HL-60 (cell line): ENCODE measurements around the gene ZNRF1.

Source experiments
- DNase-seq, 2 experiments: peaks; one replicate each; pipeline ENCODE4 v3.0.0-alpha.2; 2010 to 2020; ENCODE audit warnings: low read depth in 1 of 2, low spot score in 1 of 2
- H3K27ac ChIP-seq: fragments of 250-450 bp; sonication (Bioruptor Pico); replicated peaks from 2 replicates; pipeline ENCODE4 v1.5.1; 2020; ENCODE audit warnings: mild to moderate bottlenecking, moderate library complexity
- H3K27me3 ChIP-seq: fragments of 250-450 bp; sonication (Bioruptor Pico); 2 replicates; pipeline ENCODE4 v1.5.1; 2021; ENCODE audit warnings: mild to moderate bottlenecking, moderate library complexity; ENCODE audit not compliant: insufficient read depth, poor library complexity, severe bottlenecking
- H3K4me3 ChIP-seq: replicated peaks from 2 replicates; pipeline ENCODE4 v1.5.1; 2011; ENCODE audit warnings: mild to moderate bottlenecking, control low read depth, low read length; ENCODE audit not compliant: insufficient read depth
- GABPA ChIP-seq: IDR thresholded peaks from 2 replicates; pipeline ENCODE4 v1.6.1; 2012; ENCODE audit warnings: low read depth
- POLR2AphosphoS5 ChIP-seq: IDR thresholded peaks from 2 replicates; pipeline ENCODE4 v1.6.1; 2012; ENCODE audit warnings: low read depth
- SPI1 ChIP-seq: IDR thresholded peaks from 2 replicates; pipeline ENCODE4 v1.6.1; 2012; ENCODE audit warnings: low read depth, mild to moderate bottlenecking, borderline replicate concordance
- TF ChIP-seq, protein P1 (sequence below): IDR thresholded peaks from 2 replicates; pipeline ENCODE4 v1.6.1; 2012; ENCODE audit warnings: low read depth; ENCODE audit not compliant: insufficient replicate concordance
- TF ChIP-seq, protein P2 (sequence below): IDR thresholded peaks from one replicate; pipeline ENCODE4 v1.5.1; 2011; ENCODE audit warnings: low read length, control low read depth, inconsistent platforms; ENCODE audit not compliant: insufficient read depth

ZNRF1 gene

DNA sequence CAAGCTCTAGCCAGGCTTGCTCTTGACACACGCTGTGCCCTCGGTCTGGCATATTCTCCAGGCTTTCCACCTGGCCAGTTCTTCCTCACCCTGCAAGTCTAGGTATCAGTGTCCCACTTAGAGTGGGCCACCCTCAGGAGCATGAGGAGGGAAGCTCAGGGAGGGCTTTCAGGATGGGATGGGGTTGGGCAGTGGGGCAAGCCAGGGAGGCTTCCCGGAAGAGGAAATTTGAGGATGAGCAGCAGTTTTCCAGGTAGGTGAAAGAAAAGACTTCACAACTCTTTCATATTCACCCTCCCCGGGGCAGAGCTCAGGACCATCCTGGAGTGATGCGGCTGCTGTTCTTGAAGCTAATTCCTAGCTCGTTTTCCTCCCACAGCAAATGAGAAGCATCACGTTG lies 132.3 kb downstream of the ZNRF1 start:
- Histone ChIP-seq H3K27me3 (no peaks in the 10 kb centered on the region), H3K27ac (no peak overlapping the region), H3K4me3 (no peak overlapping the region)
- no peak for DNase-seq
- no peak for TF ChIP-seq POLR2AphosphoS5
- TF ChIP-seq GABPA = no peak
- TF ChIP-seq SPI1 = no peak
- TF ChIP-seq, protein P1, sequence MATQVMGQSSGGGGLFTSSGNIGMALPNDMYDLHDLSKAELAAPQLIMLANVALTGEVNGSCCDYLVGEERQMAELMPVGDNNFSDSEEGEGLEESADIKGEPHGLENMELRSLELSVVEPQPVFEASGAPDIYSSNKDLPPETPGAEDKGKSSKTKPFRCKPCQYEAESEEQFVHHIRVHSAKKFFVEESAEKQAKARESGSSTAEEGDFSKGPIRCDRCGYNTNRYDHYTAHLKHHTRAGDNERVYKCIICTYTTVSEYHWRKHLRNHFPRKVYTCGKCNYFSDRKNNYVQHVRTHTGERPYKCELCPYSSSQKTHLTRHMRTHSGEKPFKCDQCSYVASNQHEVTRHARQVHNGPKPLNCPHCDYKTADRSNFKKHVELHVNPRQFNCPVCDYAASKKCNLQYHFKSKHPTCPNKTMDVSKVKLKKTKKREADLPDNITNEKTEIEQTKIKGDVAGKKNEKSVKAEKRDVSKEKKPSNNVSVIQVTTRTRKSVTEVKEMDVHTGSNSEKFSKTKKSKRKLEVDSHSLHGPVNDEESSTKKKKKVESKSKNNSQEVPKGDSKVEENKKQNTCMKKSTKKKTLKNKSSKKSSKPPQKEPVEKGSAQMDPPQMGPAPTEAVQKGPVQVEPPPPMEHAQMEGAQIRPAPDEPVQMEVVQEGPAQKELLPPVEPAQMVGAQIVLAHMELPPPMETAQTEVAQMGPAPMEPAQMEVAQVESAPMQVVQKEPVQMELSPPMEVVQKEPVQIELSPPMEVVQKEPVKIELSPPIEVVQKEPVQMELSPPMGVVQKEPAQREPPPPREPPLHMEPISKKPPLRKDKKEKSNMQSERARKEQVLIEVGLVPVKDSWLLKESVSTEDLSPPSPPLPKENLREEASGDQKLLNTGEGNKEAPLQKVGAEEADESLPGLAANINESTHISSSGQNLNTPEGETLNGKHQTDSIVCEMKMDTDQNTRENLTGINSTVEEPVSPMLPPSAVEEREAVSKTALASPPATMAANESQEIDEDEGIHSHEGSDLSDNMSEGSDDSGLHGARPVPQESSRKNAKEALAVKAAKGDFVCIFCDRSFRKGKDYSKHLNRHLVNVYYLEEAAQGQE = no peak
- TF ChIP-seq, protein P2, sequence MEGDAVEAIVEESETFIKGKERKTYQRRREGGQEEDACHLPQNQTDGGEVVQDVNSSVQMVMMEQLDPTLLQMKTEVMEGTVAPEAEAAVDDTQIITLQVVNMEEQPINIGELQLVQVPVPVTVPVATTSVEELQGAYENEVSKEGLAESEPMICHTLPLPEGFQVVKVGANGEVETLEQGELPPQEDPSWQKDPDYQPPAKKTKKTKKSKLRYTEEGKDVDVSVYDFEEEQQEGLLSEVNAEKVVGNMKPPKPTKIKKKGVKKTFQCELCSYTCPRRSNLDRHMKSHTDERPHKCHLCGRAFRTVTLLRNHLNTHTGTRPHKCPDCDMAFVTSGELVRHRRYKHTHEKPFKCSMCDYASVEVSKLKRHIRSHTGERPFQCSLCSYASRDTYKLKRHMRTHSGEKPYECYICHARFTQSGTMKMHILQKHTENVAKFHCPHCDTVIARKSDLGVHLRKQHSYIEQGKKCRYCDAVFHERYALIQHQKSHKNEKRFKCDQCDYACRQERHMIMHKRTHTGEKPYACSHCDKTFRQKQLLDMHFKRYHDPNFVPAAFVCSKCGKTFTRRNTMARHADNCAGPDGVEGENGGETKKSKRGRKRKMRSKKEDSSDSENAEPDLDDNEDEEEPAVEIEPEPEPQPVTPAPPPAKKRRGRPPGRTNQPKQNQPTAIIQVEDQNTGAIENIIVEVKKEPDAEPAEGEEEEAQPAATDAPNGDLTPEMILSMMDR = no peak

DNA sequence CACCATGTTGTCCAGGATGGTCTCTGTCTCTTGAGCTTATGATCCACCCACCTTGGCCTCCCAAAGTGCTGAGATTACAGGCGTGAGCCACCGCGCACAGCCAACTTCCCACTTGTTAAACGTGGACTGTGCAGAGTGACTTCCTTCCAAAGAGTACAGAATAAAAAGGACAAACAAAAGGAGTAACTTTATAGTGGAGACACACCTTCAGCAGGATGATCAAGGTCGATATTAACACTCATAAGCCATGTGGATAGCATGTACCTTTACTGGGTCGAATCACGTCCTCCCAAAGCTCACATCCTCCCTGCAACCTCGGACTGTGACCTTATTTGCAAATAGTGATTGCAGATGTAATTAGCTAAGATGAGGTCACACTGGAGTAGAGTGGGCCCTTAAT lies 139.4 kb downstream of the ZNRF1 start:
- H3K27ac ChIP-seq = no peak overlapping the region
- TF ChIP-seq POLR2AphosphoS5 (no peak), GABPA (no peak), SPI1 (no peak)
- TF ChIP-seq, protein P1 = no peak
- TF ChIP-seq, protein P2 = no peak
- no peak for DNase-seq
- no peak overlapping the region for H3K4me3 ChIP-seq
- H3K27me3 ChIP-seq = no peaks in the 10 kb centered on the region

DNA sequence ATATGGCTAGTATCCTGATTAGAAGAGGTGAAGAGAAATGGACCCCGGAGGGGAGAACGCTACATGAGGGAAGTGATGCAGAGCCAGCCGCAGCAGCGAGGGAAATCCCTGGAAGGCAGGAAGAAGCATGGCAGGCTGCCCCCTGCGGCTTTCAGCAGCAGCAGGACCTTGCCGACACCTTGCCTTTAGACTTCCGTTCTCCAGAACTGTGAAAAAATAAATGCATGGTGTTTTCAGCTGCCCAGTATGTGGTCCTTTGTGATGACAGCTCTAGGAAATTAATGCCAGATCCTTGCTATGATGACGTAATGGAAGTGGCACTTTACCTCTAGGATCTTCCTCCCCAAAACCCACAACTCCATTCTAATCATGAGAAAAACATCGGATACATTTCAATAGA lies 139.8 kb downstream of the ZNRF1 start:
- TF ChIP-seq GABPA (no peak), POLR2AphosphoS5 (no peak)
- DNase-seq = no peak
- H3K27ac ChIP-seq = no peak overlapping the region
- H3K4me3 ChIP-seq = no peak overlapping the region
- no peaks in the 10 kb centered on the region for H3K27me3 ChIP-seq

DNA sequence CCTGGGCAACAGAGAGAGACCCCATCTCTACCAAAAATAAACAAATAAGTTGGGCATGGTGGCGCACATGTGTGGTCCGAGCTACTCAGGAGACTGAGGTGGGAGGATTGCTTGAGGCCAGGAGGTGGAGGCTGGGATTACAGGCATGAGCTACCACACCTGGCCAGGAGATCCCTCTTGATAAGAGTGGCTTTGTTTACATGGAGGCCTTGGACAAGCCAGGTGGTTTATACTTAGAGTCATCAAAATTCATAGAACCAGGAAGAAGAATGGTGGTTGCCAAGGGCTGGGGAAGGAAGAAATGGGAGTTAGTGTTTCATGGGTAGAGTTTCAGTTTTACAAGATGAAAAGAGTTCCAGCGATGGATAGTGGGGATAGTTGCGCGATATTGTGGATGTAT lies 140.7 kb downstream of the ZNRF1 start:
- H3K27ac ChIP-seq = no peak overlapping the region
- no peak for DNase-seq
- no peak for TF ChIP-seq SPI1
- no peak for TF ChIP-seq POLR2AphosphoS5
- no peak for TF ChIP-seq GABPA
- TF ChIP-seq, protein P1 = no peak
- TF ChIP-seq, protein P2 = no peak
- no peak overlapping the region for H3K4me3 ChIP-seq
- H3K27me3 ChIP-seq = no peaks in the 10 kb centered on the region
